HCT116 (cell line): ENCODE results near the gene TSKU. TPM values are rescaled to one million over a fixed set of nuclear protein-coding genes. Genes with fewer than 3 reads are reported as not detected.

Experiments
- ATAC-seq: fragments of 200-7000 bp; cut with Tn5 transposase; 2 replicates; pipeline ENCODE4 v1.9.1; 2020; ENCODE audit warnings: mild to moderate bottlenecking, moderate library complexity
- BruUV-seq: library from RNA; stranded (reverse); fragments of 400-500 nt; replicated peaks from 2 replicates; lab custom pipeline; 2021; lab: Mats Ljungman, UMichigan
- CTCF ChIA-PET: fragments of 300-600 bp; sonication (Branson Sonifier 250); formaldehyde crosslinking; loops from one replicate; lab custom pipeline; 2021; ENCODE audit warnings: antibody characterized with exemption; lab: Charles Lee
- POLR2A ChIA-PET: fragments of 300-600, 350-600 bp; sonication (Branson Sonifier 250); formaldehyde crosslinking; loops from one replicate; lab custom pipeline; 2021; ENCODE audit warnings: antibody characterized with exemption; lab: Charles Lee
- RAD21 ChIA-PET, 2 experiments: fragments of 300-600 bp; sonication (Branson Sonifier 250); formaldehyde crosslinking; loops; one replicate each; lab custom pipeline; 2023; ENCODE audit warnings: low total read pairs in 2 of 2; ENCODE audit not compliant: uncharacterized antibody in 2 of 2, unreplicated experiment in 2 of 2, low non-redundant PET in 1 of 2; lab: Charles Lee
- DNase-seq: peaks from one replicate; pipeline ENCODE4 v3.0.0-alpha.2; 2010; ENCODE audit warnings: low read depth, low spot score
- H2AFZ ChIP-seq: fragments of 200-600 bp; shearing (Covaris generic), sonication (generic); 2 replicates; pipeline ENCODE4 v1.6.1; 2017; ENCODE audit warnings: low read depth, mixed run types, mixed read lengths, antibody characterized with exemption, low read length; ENCODE audit not compliant: poor library complexity, severe bottlenecking
- H3K27ac ChIP-seq: 2 replicates; pipeline ENCODE4 v1.5.1; 2012; ENCODE audit warnings: low read depth, low read length
- H3K27me3 ChIP-seq: fragments of 200-600 bp; sonication (generic); 2 replicates; pipeline ENCODE4 v1.6.1; 2016; ENCODE audit warnings: mixed run types, low read length, mixed read lengths; ENCODE audit not compliant: insufficient read depth
- H3K36me3 ChIP-seq, 2 experiments: fragments of 200-500 bp in 1 of 2; fragments of 200-600 bp in 1 of 2; sonication (Bioruptor generic) in 1 of 2; sonication (generic) in 1 of 2; 2 replicates each; pipeline versions ENCODE4 v1.5.1 to v1.6.1; 2014 to 2016; ENCODE audit warnings: low read length in 2 of 2, inconsistent platforms in 1 of 2, mixed read lengths in 1 of 2, mixed run types in 1 of 2; ENCODE audit not compliant: insufficient read depth in 2 of 2, control insufficient read depth in 1 of 2
- H3K4me1 ChIP-seq, 2 experiments: fragments of 200-600 bp in 1 of 2; sonication (generic) in 1 of 2; 2 replicates each; pipeline versions ENCODE4 v1.5.1 to v1.6.1; 2012 to 2017; ENCODE audit warnings: low read length in 2 of 2, inconsistent platforms in 1 of 2, mild to moderate bottlenecking in 1 of 2, mixed read lengths in 1 of 2, mixed run types in 1 of 2, moderate library complexity in 1 of 2; ENCODE audit not compliant: insufficient read depth in 2 of 2, control insufficient read depth in 1 of 2
- H3K4me2 ChIP-seq: fragments of 200-600 bp; sonication (generic); 2 replicates; pipeline ENCODE4 v1.6.1; 2017; ENCODE audit warnings: mixed run types, low read length, mixed read lengths
- H3K4me3 ChIP-seq, 2 experiments: fragments of 200-600 bp in 1 of 2; sonication (generic) in 1 of 2; replicated peaks in 1 of 2; 2 replicates each; pipeline ENCODE4 v1.5.1; 2011 to 2016; ENCODE audit warnings: low read length in 2 of 2, control low read depth in 1 of 2, low read depth in 1 of 2, mild to moderate bottlenecking in 1 of 2, mixed read lengths in 1 of 2, mixed run types in 1 of 2
- H3K79me2 ChIP-seq: fragments of 200-600 bp; sonication (generic); 2 replicates; pipeline ENCODE4 v1.6.1; 2017; ENCODE audit warnings: mild to moderate bottlenecking, mixed run types, low read length, moderate library complexity, mixed read lengths; ENCODE audit not compliant: insufficient read depth
- H3K9ac ChIP-seq: fragments of 200-600 bp; sonication (generic); 2 replicates; pipeline ENCODE4 v1.6.1; 2016; ENCODE audit warnings: low read length, mixed read lengths
- H3K9me2 ChIP-seq: fragments of 200-600 bp; sonication (generic), shearing (Covaris generic); 2 replicates; pipeline ENCODE4 v1.6.1; 2017; ENCODE audit warnings: mixed run types, mild to moderate bottlenecking, moderate library complexity; ENCODE audit not compliant: insufficient read depth
- H3K9me3 ChIP-seq, 2 experiments: fragments of 200-500 bp in 1 of 2; fragments of 200-600 bp in 1 of 2; sonication (Bioruptor generic) in 1 of 2; sonication (generic) in 1 of 2; 2 replicates each; pipeline ENCODE4 v1.6.1; 2014 to 2017; ENCODE audit warnings: low read length in 2 of 2, mixed read lengths in 2 of 2, inconsistent platforms in 1 of 2, low read depth in 1 of 2, mild to moderate bottlenecking in 1 of 2, mixed run types in 1 of 2, moderate library complexity in 1 of 2; ENCODE audit not compliant: control insufficient read depth in 1 of 2, insufficient read depth in 1 of 2
- H4K20me1 ChIP-seq: fragments of 200-600 bp; sonication (generic), shearing (Covaris generic); 2 replicates; pipeline ENCODE4 v1.6.1; 2017; ENCODE audit warnings: mixed run types, mild to moderate bottlenecking, moderate library complexity; ENCODE audit not compliant: insufficient read depth
- CEBPB ChIP-seq: IDR thresholded peaks from 2 replicates; pipeline ENCODE4 v1.6.1; 2012; ENCODE audit warnings: low read depth
- EGR1 ChIP-seq: IDR thresholded peaks from 2 replicates; pipeline ENCODE4 v1.6.1; 2012; ENCODE audit warnings: low read depth
- ELF1 ChIP-seq: IDR thresholded peaks from 2 replicates; pipeline ENCODE4 v1.6.1; 2012; ENCODE audit warnings: low read depth, borderline replicate concordance
- EZH2 ChIP-seq: fragments of 200-600 bp; sonication (generic); IDR thresholded peaks from 2 replicates; pipeline ENCODE4 v1.6.1; 2017; ENCODE audit warnings: antibody characterized with exemption, mixed run types
- FOSL1 ChIP-seq: IDR thresholded peaks from 2 replicates; pipeline ENCODE4 v1.6.1; 2012; ENCODE audit warnings: low read depth
- JUND ChIP-seq: IDR thresholded peaks from 2 replicates; pipeline ENCODE4 v1.6.1; 2012
- MAX ChIP-seq: IDR thresholded peaks from 2 replicates; pipeline ENCODE4 v1.6.1; 2012
- POLR2A ChIP-seq: IDR thresholded peaks from 2 replicates; pipeline ENCODE4 v1.7.0; 2011; ENCODE audit warnings: borderline replicate concordance; ENCODE audit not compliant: insufficient read depth, insufficient read length; ENCODE audit errors: extremely low read depth
- POLR2AphosphoS5 ChIP-seq: IDR thresholded peaks from 2 replicates; pipeline ENCODE4 v1.6.1; 2011; ENCODE audit warnings: mild to moderate bottlenecking, low read depth, low read length, moderate library complexity
- RAD21 ChIP-seq: IDR thresholded peaks from 2 replicates; pipeline ENCODE4 v1.6.1; 2012; ENCODE audit warnings: low read depth, mild to moderate bottlenecking
- REST ChIP-seq: IDR thresholded peaks from 2 replicates; pipeline ENCODE4 v1.6.1; 2012; ENCODE audit warnings: low read depth
- SIN3A ChIP-seq: IDR thresholded peaks from 2 replicates; pipeline ENCODE4 v1.6.1; 2012; ENCODE audit warnings: low read depth
- YY1 ChIP-seq: IDR thresholded peaks from 2 replicates; pipeline ENCODE4 v1.6.1; 2011; ENCODE audit warnings: low read length, low read depth, moderate library complexity, mild to moderate bottlenecking; ENCODE audit not compliant: insufficient replicate concordance; ENCODE audit errors: extremely low read depth
- ZBTB33 ChIP-seq: IDR thresholded peaks from 2 replicates; pipeline ENCODE4 v1.6.1; 2011; ENCODE audit warnings: mild to moderate bottlenecking, low read length, moderate library complexity; ENCODE audit not compliant: insufficient replicate concordance; ENCODE audit errors: extremely low read depth
- ZFX ChIP-seq: fragments of 450-650 bp; IDR thresholded peaks from 2 replicates; pipeline ENCODE4 v1.6.1; 2017
- intact Hi-C: fragments of 100-400 bp; cut with micrococcal nuclease; formaldehyde crosslinking; loops from 2 replicates; pipeline ENCODE4 v1.10.0; 2022
- total RNA-seq: library from RNA; stranded (reverse); gene quantifications from one replicate; pipeline ENCODE4 v1.2.1, GENCODE V29; 2021; ENCODE audit not compliant: unreplicated experiment
- TF ChIP-seq, protein P1 (sequence below): IDR thresholded peaks from 2 replicates; pipeline ENCODE4 v1.6.1; 2012
- TF ChIP-seq, protein P2 (sequence below), 3 experiments: fragments of 200-600 bp in 1 of 3; sonication (generic) in 1 of 3; IDR thresholded peaks in 2 of 3; conservative IDR thresholded peaks in 1 of 3; 2 replicates each; pipeline ENCODE4 v1.5.1; 2012 to 2017; ENCODE audit warnings: low read depth in 2 of 3, low read length in 2 of 3, antibody characterized with exemption in 1 of 3, borderline replicate concordance in 1 of 3, control low read depth in 1 of 3, mild to moderate bottlenecking in 1 of 3, mixed read lengths in 1 of 3, mixed run types in 1 of 3, moderate library complexity in 1 of 3; ENCODE audit not compliant: insufficient read depth in 1 of 3

TSKU gene
- total RNA-seq, 1 experiment from 2014 or later: 21.9 TPM

DNA sequence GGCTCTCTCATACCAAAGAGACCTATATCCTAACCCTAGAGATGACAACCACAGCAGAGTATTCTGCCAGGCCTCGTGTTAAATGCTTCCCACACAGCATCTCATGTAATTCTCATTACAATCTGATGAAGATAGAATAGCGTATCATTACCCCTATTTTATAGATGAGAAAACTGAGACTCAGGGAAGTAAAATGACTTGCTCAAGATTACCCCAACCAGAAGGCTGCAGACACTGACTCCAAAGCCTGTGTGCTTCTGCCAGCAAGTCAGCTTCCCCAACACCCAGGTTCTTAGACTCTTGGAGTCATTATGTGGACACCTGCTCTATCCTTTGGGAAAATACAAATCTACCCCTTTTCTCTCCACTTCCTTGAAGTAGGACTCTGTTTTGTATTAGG, 23.6 kb upstream of the TSKU start:
- Histone ChIP-seq H3K27ac (no peak overlapping the region), H3K79me2 (no peaks in the 10 kb centered on the region), H2AFZ (no peak overlapping the region), H3K9ac (no peak overlapping the region), H3K9me2 (no peaks in the 10 kb centered on the region), H3K36me3 (no peaks in the 10 kb centered on the region), H3K4me3 (no peak overlapping the region), H3K9me3 (no peaks in the 10 kb centered on the region), H3K27me3 (no peaks in the 10 kb centered on the region), H3K4me1 (peaks cover 0 to 6% of the 10 kb centered on the region in 2 experiments; a peak in 1 of 4 replicates), H3K4me2 (no peak overlapping the region), H4K20me1 (no peaks in the 10 kb centered on the region)
- ChIA-PET RAD21 (no interaction called here), POLR2A (no interaction called here), CTCF (no interaction called here)
- intact Hi-C loops: no loop called here
- TF ChIP-seq YY1 (no peak), EZH2 (no peak), EGR1 (no peak), SIN3A (no peak), JUND (no peak), ELF1 (no peak), ZBTB33 (no peak), RAD21 (no peak), POLR2A (no peak), POLR2AphosphoS5 (no peak), REST (no peak), FOSL1 (no peak), MAX (no peak), CEBPB (no peak), ZFX (no peak)
- TF ChIP-seq, protein P1, sequence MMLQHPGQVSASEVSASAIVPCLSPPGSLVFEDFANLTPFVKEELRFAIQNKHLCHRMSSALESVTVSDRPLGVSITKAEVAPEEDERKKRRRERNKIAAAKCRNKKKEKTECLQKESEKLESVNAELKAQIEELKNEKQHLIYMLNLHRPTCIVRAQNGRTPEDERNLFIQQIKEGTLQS: no peak
- TF ChIP-seq, protein P2, sequence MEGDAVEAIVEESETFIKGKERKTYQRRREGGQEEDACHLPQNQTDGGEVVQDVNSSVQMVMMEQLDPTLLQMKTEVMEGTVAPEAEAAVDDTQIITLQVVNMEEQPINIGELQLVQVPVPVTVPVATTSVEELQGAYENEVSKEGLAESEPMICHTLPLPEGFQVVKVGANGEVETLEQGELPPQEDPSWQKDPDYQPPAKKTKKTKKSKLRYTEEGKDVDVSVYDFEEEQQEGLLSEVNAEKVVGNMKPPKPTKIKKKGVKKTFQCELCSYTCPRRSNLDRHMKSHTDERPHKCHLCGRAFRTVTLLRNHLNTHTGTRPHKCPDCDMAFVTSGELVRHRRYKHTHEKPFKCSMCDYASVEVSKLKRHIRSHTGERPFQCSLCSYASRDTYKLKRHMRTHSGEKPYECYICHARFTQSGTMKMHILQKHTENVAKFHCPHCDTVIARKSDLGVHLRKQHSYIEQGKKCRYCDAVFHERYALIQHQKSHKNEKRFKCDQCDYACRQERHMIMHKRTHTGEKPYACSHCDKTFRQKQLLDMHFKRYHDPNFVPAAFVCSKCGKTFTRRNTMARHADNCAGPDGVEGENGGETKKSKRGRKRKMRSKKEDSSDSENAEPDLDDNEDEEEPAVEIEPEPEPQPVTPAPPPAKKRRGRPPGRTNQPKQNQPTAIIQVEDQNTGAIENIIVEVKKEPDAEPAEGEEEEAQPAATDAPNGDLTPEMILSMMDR (IDR thresholded peaks at IDR 0.05 in 2 of 3, conservative IDR thresholded peaks at IDR 0.05 in 1 of 3; ENCODE audit: borderline replicate concordance in 1 of 3, insufficient read depth in 1 of 3, low read depth in 2 of 3, low read length in 2 of 3): no peak
- no peak for DNase-seq
- BruUV-seq: no TSS peak
- no peak for ATAC-seq
